ENCODE data around the gene GGA1. TPM values are rescaled to one million over a fixed set of nuclear protein-coding genes. Genes with fewer than 3 reads are reported as not detected.
"Not testable (repeated sequence)": the region's sequence is repeated elsewhere in the genome, so short reads cannot be mapped to it uniquely, and the experiment has no call there.

The GGA1 gene
- total and polyA plus RNA-seq, 2 donors (not counting 1 experiment from before 2014, with no cell fraction given), result 137 to 154 TPM

DNA sequence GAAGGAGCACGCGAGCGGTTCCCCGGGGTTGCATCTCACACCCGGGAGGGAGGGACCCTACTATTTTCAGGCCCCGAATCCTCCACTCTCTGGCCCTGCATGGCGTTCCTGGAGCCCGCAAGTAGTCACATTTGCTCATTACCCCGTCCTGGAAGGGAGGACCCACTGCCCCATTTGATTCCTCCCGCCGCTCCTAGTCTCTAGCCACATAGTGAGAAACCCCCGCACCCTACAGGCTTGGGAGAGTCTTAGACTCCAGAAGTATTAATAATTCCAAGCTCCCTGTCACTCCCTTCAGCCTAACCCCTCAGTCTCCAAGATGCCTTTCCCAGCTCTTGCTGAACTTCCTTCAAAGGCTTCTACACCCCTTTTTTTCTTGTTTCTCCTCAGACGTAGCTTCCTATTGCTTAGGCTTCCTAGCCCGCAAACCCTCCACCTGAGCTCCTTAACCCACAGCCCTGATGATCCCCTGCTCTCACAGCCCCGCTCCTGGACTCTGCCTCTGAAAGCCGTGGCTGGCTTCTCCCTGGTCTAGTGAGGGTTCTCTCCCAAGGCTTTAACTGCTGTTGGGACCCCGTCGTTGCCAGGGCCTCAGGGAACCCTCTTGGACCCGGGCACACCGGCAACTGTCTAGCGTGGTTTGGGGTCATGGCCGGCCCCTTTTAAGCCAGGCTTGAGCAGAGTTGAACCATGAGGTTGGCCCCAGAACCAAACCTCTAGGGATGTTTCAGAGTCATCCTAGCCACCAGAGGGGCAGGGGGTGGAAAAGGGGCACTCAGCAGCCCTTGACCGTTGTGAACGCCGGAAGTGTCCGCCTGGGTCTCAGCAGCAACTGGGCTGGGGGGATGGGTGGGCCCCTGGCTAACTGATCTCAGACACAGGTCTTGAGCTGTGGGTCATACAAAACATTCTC, 862 bp downstream of the GGA1 start:
- H3K79me2 ChIP-seq (ENCODE audit: control insufficient read depth, insufficient read depth, low read length), result peaks cover 38% of the 10 kb centered on the region
- peaks cover 0 to 2% (median 0%) of the 10 kb centered on the region in 4 experiments for H3K27me3 ChIP-seq (replicated peaks in 1 of 4; ENCODE audit: control extremely low read depth in 1 of 4, control insufficient read depth in 3 of 4, insufficient read depth in 4 of 4, low read length in 3 of 4)
- peak overlapping the region; percentile 92 for H3K4me2 ChIP-seq (replicated peaks; ENCODE audit: low read depth, low read length, poor library complexity, severe bottlenecking)
- H4K20me1 ChIP-seq (ENCODE audit: control insufficient read depth, insufficient read depth, low read length, poor library complexity, severe bottlenecking), result peaks cover 9% of the 10 kb centered on the region
- peak overlapping the region; percentile 67 for H2AFZ ChIP-seq (ENCODE audit: insufficient read depth, low read depth, low read length, poor library complexity, severe bottlenecking)
- peaks cover 26 to 36% of the 10 kb centered on the region in 2 donors for H3K4me1 ChIP-seq (ENCODE audit: control insufficient read depth in 2 of 2, insufficient read depth in 2 of 2, low read length in 2 of 2)
- ATAC-seq (ENCODE audit: low read depth), result no peak
- TF ChIP-seq, protein P1, sequence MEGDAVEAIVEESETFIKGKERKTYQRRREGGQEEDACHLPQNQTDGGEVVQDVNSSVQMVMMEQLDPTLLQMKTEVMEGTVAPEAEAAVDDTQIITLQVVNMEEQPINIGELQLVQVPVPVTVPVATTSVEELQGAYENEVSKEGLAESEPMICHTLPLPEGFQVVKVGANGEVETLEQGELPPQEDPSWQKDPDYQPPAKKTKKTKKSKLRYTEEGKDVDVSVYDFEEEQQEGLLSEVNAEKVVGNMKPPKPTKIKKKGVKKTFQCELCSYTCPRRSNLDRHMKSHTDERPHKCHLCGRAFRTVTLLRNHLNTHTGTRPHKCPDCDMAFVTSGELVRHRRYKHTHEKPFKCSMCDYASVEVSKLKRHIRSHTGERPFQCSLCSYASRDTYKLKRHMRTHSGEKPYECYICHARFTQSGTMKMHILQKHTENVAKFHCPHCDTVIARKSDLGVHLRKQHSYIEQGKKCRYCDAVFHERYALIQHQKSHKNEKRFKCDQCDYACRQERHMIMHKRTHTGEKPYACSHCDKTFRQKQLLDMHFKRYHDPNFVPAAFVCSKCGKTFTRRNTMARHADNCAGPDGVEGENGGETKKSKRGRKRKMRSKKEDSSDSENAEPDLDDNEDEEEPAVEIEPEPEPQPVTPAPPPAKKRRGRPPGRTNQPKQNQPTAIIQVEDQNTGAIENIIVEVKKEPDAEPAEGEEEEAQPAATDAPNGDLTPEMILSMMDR (IDR thresholded peaks at IDR 0.05), result no peak
- no peak for TF ChIP-seq EZH2 (IDR thresholded peaks at IDR 0.05; ENCODE audit: borderline replicate concordance, insufficient read depth, low read depth, low read length, poor library complexity, severe bottlenecking)
- H3K27ac ChIP-seq (ENCODE audit: low read length in 2 of 2), result peak overlapping the region; percentile 94 to 99
- Mint-ChIP-seq H3K27me3 (peaks cover 5% of the 10 kb centered on the region), H3K4me3 (peak overlapping the region; percentile 96), H3K9me3 (ENCODE audit: insufficient read depth) (no peaks in the 10 kb centered on the region), H3K27ac (peak overlapping the region; percentile 95), H3K4me1 (peaks cover 33% of the 10 kb centered on the region)
- DNase-seq, result peak; percentile 32
- intact Hi-C loops (cut with micrococcal nuclease), result loop anchor here (2.0 to 10.0 kb wide), 4 partner anchors 23 to 895 kb away; partner anchors contain the start of genes CSNK1E, DDX17 and RAC2
- H3K9ac ChIP-seq (ENCODE audit: low read length), result peak overlapping the region; percentile 96
- WGBS (ENCODE audit: insufficient coverage), result 4% methylated on average over 22 of the region's 26 CpGs
- peak overlapping the region; percentile 65 to 89 (median 77) for H3K4me3 ChIP-seq (ENCODE audit: control extremely low read depth in 1 of 5, extremely low read depth in 1 of 5, insufficient read depth in 1 of 5, low read depth in 2 of 5, low read length in 4 of 5)
- ChIA-PET POLR2A (interaction anchor here (1.9 to 4.5 kb wide), 6 partner anchors 9 to 72 kb away, joined by 11 to 43 read pairs (median 21); partner anchors contain the start of genes LGALS1 and PDXP), CTCF (interaction anchor here (0.7 to 30.7 kb wide), 10 partner anchors 8 to 254 kb away, joined by 3 to 620 read pairs (median 30); partner anchors contain the start of genes LGALS1, NOL12, PDXP and SH3BP1)
- H3K36me3 ChIP-seq (replicated peaks in 1 of 2; ENCODE audit: control extremely low read depth in 1 of 2, control insufficient read depth in 1 of 2, extremely low read depth in 1 of 2, insufficient read depth in 2 of 2, low read length in 1 of 2), result peaks cover 0 to 7% of the 10 kb centered on the region in 2 experiments
- no peaks in the 10 kb centered on the region for H3K9me3 ChIP-seq (ENCODE audit: control extremely low read depth in 1 of 3, control insufficient read depth in 2 of 3, insufficient read depth in 1 of 3, low read length in 2 of 3)

DNA sequence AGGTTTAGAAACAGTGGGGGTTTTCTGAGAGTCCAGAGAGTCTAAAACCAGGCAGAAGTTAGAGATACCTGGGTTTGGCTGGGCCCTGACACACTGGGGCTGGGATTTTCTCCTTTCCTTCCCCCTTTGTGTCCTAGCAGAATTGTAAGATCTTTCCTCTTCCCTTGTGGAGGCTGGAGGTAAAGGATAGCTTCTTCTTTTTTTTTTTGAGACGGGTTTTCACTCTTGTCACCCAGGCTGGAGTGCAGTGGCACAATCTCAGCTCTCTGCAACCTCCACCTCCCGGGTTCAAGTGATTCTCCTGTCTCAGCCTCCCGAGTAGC, 1.5 kb downstream of the GGA1 start:
- Histone ChIP-seq H3K79me2 (ENCODE audit: control insufficient read depth, insufficient read depth, low read length) (peaks cover 38% of the 10 kb centered on the region), H3K36me3 (replicated peaks in 1 of 2; ENCODE audit: control extremely low read depth in 1 of 2, control insufficient read depth in 1 of 2, extremely low read depth in 1 of 2, insufficient read depth in 2 of 2, low read length in 1 of 2) (peaks cover 0 to 12% of the 10 kb centered on the region in 2 experiments), H3K4me2 (replicated peaks; ENCODE audit: low read depth, low read length, poor library complexity, severe bottlenecking) (peak overlapping the region; percentile 92), H3K4me1 (ENCODE audit: control insufficient read depth in 2 of 2, insufficient read depth in 2 of 2, low read length in 2 of 2) (peaks cover 26 to 36% of the 10 kb centered on the region in 2 donors), H3K4me3 (ENCODE audit: control extremely low read depth in 1 of 5, extremely low read depth in 1 of 5, insufficient read depth in 1 of 5, low read depth in 2 of 5, low read length in 4 of 5) (peak overlapping the region in 3 of 5 experiments; percentile 77 to 89 (median 84)), H3K27ac (ENCODE audit: low read length in 2 of 2) (peak overlapping the region; percentile 94 to 99), H3K9ac (ENCODE audit: low read length) (peak overlapping the region; percentile 96), H2AFZ (ENCODE audit: insufficient read depth, low read depth, low read length, poor library complexity, severe bottlenecking) (peak overlapping the region; percentile 67)
- ATAC-seq (ENCODE audit: low read depth); H3K27me3 ChIP-seq (replicated peaks in 1 of 4; ENCODE audit: control extremely low read depth in 1 of 4, control insufficient read depth in 3 of 4, insufficient read depth in 4 of 4, low read length in 3 of 4); H3K9me3 ChIP-seq (ENCODE audit: control extremely low read depth in 1 of 3, control insufficient read depth in 2 of 3, insufficient read depth in 1 of 3, low read length in 2 of 3); H3K27me3 Mint-ChIP-seq; H3K9me3 Mint-ChIP-seq (ENCODE audit: insufficient read depth); H4K20me1 ChIP-seq (ENCODE audit: control insufficient read depth, insufficient read depth, low read length, poor library complexity, severe bottlenecking); DNase-seq; intact Hi-C loops (cut with micrococcal nuclease): not testable (repeated sequence)
- peaks cover 33% of the 10 kb centered on the region for H3K4me1 Mint-ChIP-seq
- no CpG with 5 or more reads among the region's 3 CpGs for WGBS (ENCODE audit: insufficient coverage)
- H3K4me3 Mint-ChIP-seq, result peak overlapping the region; percentile 96
- CTCF ChIA-PET, result interaction anchor here (0.7 to 30.7 kb wide), 5 partner anchors 18 to 71 kb away, joined by 3 to 620 read pairs (median 55); partner anchors contain the start of genes PDXP and SH3BP1
- H3K27ac Mint-ChIP-seq, result peak overlapping the region; percentile 95
- POLR2A ChIA-PET, result interaction anchor here (2.7 to 4.5 kb wide), 3 partner anchors 17 to 65 kb away, joined by 15 to 43 read pairs (median 27); partner anchors contain the start of gene LGALS1

All from B cell (primary cell).